PC-9 (cell line): ENCODE measurements around the gene TNIK.

ENCODE experiments used
- EZH2 ChIP-seq: fragments of 200-600 bp; sonication (generic); IDR thresholded peaks from 2 replicates; pipeline ENCODE4 v1.8.0; 2017; ENCODE audit warnings: antibody characterized with exemption, low read depth
- TF ChIP-seq, protein P1 (sequence below): fragments of 200-600 bp; sonication (generic); conservative IDR thresholded peaks from 2 replicates; pipeline ENCODE4 v1.6.1; 2017; ENCODE audit warnings: mixed run types, antibody characterized with exemption, mild to moderate bottlenecking, moderate library complexity

DNA sequence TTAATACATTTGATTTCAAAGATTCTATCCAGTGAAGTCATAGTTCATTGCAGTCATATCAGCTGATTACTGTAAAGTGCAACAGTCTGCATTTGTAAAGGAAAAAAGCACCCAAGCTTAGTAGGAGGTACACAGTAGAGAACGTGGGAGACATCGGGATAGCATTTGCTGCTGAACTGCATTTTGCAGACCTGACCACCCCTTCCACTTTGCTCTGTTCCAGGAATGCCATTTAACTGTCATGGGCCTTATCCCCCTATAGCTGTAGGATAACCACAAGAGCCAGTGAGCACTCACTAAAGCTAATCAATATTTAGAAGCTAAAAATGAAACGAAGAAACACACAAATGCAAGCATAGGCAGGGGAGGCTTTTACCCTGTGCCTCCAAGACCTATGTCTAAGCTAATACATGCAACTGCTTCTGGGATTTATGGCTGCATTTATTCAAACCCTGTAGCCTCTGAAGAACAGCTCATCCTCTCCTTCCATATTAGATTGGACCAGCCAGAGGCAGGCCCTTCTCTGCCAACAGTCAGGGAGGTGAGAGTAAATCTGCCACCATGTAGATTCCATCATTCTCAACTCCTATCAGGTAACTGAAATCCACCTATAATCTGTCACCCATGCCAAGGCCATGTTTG is 23.0 kb downstream of the TNIK start:
- no peak for TF ChIP-seq EZH2
- TF ChIP-seq, protein P1, sequence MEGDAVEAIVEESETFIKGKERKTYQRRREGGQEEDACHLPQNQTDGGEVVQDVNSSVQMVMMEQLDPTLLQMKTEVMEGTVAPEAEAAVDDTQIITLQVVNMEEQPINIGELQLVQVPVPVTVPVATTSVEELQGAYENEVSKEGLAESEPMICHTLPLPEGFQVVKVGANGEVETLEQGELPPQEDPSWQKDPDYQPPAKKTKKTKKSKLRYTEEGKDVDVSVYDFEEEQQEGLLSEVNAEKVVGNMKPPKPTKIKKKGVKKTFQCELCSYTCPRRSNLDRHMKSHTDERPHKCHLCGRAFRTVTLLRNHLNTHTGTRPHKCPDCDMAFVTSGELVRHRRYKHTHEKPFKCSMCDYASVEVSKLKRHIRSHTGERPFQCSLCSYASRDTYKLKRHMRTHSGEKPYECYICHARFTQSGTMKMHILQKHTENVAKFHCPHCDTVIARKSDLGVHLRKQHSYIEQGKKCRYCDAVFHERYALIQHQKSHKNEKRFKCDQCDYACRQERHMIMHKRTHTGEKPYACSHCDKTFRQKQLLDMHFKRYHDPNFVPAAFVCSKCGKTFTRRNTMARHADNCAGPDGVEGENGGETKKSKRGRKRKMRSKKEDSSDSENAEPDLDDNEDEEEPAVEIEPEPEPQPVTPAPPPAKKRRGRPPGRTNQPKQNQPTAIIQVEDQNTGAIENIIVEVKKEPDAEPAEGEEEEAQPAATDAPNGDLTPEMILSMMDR: no peak
